ENCODE measurements around the gene ABL2. TPM values are rescaled to one million over a fixed set of nuclear protein-coding genes. Genes with fewer than 3 reads are reported as not detected.

ABL2 gene
- total RNA-seq, 1 donor from 2014 or later: 15.0 TPM

- peak; percentile 68 to 84 (median 69) for TF ChIP-seq CTCF (IDR thresholded peaks at IDR 0.05)
- no peak for TF ChIP-seq POLR2AphosphoS5 (IDR thresholded peaks at IDR 0.05; ENCODE audit: insufficient read depth in 1 of 2, low read depth in 1 of 2)
- no peaks in the 10 kb centered on the region for H3K36me3 ChIP-seq
- H3K4me1 ChIP-seq: peaks cover 27% of the 10 kb centered on the region
- no peaks in the 10 kb centered on the region for H3K9me3 ChIP-seq
- no peak overlapping the region for H3K27ac ChIP-seq
- H3K4me3 ChIP-seq: no peak overlapping the region
- no peak for DNase-seq (ENCODE audit: extremely low spot score in 2 of 2)
- intact Hi-C loops (cut with DNase I): no loop called here
- no peaks in the 10 kb centered on the region for H3K27me3 ChIP-seq
Measured at GRCh38 chr1:179079113-179079761, 150.2 kb downstream of the ABL2 start.

- Histone ChIP-seq H3K27ac (no peak overlapping the region), H3K27me3 (no peaks in the 10 kb centered on the region), H3K4me1 (peaks cover 9% of the 10 kb centered on the region), H3K36me3 (peaks cover 0 to 4% of the 10 kb centered on the region in 2 donors), H3K9me3 (no peaks in the 10 kb centered on the region), H3K4me3 (no peak overlapping the region)
- DNase-seq (ENCODE audit: extremely low spot score in 2 of 2): no peak
- intact Hi-C loops (cut with DNase I): no loop called here
- TF ChIP-seq POLR2AphosphoS5 (IDR thresholded peaks at IDR 0.05; ENCODE audit: insufficient read depth in 1 of 2, low read depth in 1 of 2): no peak
- no peak for TF ChIP-seq CTCF (IDR thresholded peaks at IDR 0.05)
Measured at GRCh38 chr1:179077396-179077795, 152.1 kb downstream of the ABL2 start.

- no peak overlapping the region for H3K4me3 ChIP-seq
- no peaks in the 10 kb centered on the region for H3K4me1 ChIP-seq
- H3K27ac ChIP-seq: no peak overlapping the region
- peaks cover 0 to 50% of the 10 kb centered on the region in 2 donors for H3K36me3 ChIP-seq
- DNase-seq (ENCODE audit: extremely low spot score in 2 of 2): no peak
- H3K27me3 ChIP-seq: no peaks in the 10 kb centered on the region
- no peaks in the 10 kb centered on the region for H3K9me3 ChIP-seq
- TF ChIP-seq POLR2AphosphoS5 (IDR thresholded peaks at IDR 0.05; ENCODE audit: insufficient read depth in 1 of 2, low read depth in 1 of 2): no peak
- TF ChIP-seq CTCF (IDR thresholded peaks at IDR 0.05): no peak
- TF ChIP-seq POLR2A (IDR thresholded peaks at IDR 0.05): no peak
- intact Hi-C loops (cut with DNase I): no loop called here
Measured at GRCh38 chr1:179066471-179066870, 163.0 kb downstream of the ABL2 start.

- no peak for TF ChIP-seq CTCF (IDR thresholded peaks at IDR 0.05)
- TF ChIP-seq POLR2AphosphoS5 (IDR thresholded peaks at IDR 0.05; ENCODE audit: insufficient read depth in 1 of 2, low read depth in 1 of 2): no peak
- no peak for TF ChIP-seq POLR2A (IDR thresholded peaks at IDR 0.05)
- no peaks in the 10 kb centered on the region for H3K4me1 ChIP-seq
- no peak for DNase-seq (ENCODE audit: extremely low spot score in 2 of 2)
- H3K27ac ChIP-seq: no peak overlapping the region
- intact Hi-C loops (cut with DNase I): no loop called here
- H3K27me3 ChIP-seq: no peaks in the 10 kb centered on the region
- peaks cover 0 to 26% of the 10 kb centered on the region in 2 donors for H3K36me3 ChIP-seq
- H3K4me3 ChIP-seq: no peak overlapping the region
- H3K9me3 ChIP-seq: no peaks in the 10 kb centered on the region
Measured at GRCh38 chr1:179061360-179062282, 167.9 kb downstream of the ABL2 start.

Data from vagina (tissue), 2 donors.